ENCODE data around the gene KRT85.
"Not testable (repeated sequence)": the region's sequence is repeated elsewhere in the genome, so short reads cannot be mapped to it uniquely, and the experiment has no call there.

KRT85 gene

DNA sequence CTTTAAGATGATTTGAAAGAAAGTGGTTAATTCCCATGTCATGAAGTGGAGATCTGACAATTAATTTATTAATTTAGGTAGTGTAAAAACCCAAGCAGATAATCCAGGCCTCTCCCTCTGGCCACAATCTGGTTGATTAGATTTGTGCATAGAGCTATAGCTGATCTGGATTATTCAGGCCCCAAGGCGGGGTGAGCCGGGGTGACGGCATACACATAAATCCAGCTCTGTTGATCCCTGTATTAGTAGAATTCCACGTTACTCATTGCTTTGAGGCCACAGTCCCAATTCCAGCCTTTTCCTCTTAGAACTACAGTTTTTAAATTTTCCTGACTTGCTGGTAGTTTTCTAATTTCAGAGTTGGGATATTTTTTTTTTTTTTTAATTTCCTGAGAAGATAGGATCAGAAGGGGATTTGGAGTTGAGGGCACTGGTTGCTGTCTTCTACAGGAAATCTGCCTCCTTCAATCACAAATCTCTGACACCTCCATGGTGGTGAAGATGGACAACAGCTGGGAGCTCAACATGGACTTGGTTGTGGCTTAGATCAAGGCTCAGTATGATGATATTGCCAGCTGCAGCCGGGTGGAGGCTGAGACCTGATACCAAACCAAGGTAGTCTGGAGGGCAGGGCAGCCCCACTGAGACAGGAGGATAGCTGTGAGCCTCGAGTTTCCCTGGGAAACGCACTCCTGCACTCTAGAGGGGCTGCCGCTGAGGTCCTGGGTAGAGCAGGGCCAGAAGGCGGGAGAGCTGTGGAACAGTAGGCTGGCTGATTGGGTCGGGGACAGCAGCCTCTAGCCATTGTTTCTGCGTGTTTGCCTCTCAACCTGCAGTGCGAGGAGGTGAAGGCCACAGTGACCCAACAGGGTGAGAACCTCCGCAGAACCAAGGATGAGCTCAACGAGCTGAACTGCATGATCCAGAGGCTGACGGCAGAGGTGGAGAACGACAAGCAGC, 19.4 kb downstream of the KRT85 start:
- no peak for DNase-seq (ENCODE audit: low spot score)

DNA sequence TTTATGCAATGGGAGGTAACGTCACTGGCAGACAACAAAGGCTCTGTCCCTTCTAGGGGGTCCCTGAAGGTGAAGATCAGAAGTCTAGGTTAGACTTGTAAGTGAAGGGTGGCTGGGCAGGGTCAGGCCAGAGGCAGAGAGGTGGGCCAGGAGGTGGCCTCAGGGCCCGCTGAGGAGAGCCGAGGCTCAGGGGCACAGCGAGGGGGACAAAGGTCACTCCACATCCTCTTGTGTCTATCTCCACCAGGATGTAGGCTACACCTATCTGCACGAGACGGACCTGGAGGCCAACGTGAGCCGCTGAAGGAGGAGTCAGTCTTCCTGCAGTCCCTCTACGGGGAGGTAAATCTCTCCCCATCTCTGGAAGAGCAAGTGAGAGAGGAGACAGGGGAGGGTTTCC, 20.3 kb downstream of the KRT85 start:
- no peak for DNase-seq (ENCODE audit: low spot score)

DNA sequence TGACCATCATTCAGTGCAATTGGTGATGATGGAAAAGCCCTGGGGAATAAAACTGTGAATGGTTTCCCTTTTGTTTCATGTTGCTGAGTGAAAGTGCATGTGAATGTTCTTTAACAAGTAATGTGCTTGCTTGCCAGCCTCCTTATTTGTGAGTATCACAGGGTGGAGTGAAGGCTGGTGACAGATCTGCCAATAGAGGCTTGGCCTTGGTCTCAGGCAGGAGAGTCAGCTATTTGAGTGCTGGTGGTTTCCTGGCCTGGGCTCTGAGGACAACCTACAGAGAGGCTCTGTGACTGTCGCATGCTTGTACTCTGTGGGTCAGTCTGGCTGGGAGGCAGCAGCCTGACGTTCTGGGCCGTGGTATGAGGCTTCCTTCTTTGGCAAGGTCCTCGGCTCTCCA, 20.7 kb downstream of the KRT85 start:
- no peak for DNase-seq (ENCODE audit: low spot score)

DNA sequence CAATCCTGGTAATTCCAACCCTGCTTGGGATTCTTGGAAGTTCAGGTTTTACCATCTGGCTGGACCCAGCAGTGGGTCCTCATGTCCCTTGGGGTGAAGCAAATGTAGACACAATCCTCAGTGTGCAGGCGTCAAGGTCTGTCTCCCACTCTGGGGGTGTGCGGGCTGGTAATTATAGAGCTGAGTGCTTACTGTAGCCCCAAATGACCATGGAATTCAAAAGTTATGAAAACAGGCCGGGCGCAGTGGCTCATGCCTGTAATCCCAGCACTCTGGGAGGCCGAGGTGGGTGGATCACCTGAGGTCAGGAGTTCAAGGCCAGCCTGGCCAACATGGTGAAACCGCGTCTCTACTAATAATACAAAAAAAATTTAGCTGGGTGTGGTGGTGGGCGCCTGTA, 22.2 kb downstream of the KRT85 start:
- not testable (repeated sequence) for DNase-seq (ENCODE audit: low spot score)

DNA sequence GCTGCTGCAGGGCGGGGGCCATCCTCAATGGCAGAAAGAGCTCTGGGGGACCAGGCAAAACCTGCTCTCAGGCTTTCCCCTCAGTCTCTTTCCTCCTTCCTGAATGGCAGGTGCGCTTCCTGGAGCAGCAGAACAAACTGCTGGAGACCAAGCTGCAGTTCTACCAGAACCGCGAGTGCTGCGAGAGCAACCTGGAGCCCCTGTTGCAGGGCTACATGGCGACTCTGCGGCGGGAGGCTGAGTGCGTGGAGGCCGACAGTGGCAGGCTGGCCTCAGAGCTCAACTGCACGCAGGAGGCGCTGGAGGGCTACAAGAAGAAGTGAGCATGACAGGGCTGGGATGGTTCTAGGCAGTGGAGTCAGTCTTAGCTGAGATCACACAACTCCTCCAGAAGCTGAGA, 23.2 kb downstream of the KRT85 start:
- DNase-seq (ENCODE audit: low spot score): no peak

DNA sequence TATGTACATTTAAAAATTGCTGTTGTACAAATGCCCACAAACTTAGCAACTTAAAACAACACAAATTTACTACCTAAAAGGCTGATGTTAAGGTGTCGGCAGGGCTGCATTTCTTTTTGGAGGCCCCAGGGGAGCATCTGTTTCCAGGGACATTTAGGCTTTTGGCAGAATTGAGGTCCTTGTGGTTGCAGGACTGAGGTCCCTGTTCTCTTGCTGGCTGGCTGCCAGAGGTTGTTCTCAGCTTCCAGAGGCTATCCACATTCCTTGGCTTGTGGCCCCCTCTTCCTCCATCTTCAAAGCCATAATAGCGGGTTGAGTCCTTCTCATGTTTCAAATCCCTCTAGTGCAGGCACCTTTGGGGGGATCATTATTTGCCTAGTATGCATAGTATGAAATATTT, 23.7 kb downstream of the KRT85 start:
- DNase-seq (ENCODE audit: low spot score): no peak

DNA sequence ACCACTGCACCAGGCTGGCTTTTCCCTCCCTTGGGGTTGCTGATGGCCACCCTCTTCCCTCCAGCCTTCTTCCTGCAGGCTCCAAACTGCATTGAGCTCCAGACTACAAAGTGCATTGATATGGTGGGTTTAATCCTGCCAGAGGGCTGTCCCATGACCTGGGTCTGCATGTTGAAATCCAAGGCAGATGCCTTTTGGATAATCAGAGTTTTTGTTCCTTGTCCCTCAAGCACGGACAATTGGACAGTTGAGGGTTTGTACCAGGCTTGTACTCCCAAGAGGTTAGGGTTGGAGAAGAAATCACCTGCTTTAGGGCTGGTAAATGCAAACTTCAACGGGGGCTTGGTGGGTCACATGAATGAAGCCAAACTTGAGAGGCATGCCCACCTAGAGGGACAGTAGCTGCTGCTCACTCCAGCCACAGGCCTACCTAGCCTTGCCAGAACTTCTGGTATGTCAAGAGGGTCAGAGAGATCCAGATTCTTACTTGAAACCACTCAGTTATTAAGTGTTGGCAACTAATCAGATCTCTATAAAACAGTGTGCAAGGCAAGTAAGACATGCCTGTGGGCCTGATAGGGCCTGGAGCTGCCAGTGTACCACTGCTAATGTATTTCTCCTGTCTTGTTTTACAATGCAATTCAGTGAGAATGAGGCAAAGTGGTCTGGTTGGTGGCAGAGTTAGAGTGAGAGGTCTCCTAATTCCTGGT, 24.3 kb downstream of the KRT85 start:
- DNase-seq (ENCODE audit: low spot score): no peak

DNA sequence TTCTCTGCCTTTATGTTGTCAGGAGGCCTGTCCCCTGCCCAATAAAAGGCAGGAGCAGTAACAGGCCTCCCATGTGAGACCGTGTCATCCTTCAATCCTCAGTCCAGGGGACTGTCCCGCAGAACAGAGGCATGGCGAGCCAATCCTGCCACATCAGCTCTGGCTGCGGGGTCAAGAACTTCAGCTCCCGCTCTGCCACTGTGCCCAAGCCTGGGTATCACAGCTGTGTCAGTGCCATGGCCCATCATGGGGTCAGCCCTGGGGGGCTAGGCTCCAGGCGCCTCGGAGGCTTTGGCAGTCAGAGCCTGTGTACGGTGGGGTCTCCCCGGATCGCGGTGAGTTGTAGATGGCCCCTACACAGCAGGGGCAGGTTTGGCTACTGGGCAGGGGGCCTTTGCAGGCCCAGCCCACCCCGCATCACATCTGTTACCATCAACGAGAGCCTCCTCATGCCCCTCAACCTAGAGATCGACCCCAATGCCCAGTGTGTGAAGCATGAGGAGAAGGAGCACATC, 26.2 kb downstream of the KRT85 start:
- DNase-seq (ENCODE audit: low spot score): no peak

DNA sequence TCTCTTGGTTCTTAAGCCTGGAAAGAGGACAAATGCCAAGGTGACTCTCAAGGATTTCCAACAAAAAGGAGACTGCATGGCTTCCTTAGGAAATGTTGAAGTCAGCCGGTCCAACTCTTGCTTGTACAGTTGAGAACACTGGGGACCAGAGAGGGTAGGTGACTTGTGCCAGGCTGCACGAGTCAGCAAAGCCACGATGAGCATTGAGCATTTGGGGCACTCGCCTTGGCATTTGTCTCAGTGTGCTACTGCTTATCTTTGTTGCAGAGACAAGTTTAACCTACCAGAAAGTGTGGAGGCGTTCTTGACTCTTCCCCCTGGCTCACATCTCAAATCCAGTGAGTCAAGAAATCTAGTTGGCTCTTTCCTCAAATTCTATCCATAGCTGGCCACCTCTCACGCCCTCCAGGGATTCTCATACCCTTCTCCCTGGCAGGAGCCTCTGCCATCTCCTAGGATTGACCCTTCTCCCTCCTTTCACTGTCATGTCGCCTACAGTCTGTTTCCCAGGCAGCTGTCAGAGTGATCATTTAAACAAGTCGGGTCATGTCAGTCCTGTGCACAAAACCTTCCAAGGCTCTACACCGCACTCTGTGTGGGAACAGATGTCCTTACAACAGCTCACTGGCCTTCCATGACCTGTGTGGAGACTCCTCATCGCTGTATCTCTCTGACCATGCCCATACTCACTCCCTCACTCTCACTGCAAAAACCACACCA, 28.9 kb downstream of the KRT85 start:
- DNase-seq (ENCODE audit: low spot score): no peak

DNA sequence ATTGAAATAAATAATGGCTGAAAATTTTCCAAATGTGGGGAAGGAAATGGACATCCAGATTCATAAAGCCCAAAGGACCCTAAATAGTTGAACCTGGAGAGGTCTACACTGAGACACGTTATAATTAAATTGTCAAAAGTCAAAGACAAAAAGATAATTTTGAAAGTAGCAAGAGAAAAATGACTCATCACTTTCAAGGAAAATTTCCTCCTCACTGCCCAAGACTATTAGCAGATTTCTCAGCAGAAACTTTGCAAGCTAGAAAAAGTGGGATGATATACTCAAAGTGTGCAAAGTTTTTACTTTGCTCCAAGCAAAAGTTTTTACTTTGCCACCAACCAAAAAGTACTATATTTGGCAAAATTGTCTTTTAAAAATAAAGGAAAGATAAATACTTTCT, 30.2 kb downstream of the KRT85 start:
- DNase-seq (ENCODE audit: low spot score): no peak

DNA sequence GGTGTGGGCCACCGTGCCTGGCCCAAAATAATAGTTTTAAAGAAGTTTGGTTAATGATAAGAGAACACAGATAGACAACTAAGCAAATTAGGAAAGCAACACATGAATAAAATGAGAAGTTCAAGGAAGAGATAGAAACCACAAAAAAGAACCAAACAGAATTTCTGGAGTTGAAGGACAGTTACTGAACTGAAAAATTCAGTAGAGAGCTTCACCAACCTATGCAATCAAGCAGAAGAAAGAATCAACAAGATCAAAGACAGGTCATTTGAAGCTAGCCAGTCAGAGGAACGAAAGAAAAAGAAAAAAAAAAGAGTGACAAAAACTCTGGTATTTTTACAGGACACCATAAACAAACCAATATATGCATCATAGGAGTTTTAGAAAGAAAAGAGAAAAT, 30.6 kb downstream of the KRT85 start:
- no peak for DNase-seq (ENCODE audit: low spot score)

DNA sequence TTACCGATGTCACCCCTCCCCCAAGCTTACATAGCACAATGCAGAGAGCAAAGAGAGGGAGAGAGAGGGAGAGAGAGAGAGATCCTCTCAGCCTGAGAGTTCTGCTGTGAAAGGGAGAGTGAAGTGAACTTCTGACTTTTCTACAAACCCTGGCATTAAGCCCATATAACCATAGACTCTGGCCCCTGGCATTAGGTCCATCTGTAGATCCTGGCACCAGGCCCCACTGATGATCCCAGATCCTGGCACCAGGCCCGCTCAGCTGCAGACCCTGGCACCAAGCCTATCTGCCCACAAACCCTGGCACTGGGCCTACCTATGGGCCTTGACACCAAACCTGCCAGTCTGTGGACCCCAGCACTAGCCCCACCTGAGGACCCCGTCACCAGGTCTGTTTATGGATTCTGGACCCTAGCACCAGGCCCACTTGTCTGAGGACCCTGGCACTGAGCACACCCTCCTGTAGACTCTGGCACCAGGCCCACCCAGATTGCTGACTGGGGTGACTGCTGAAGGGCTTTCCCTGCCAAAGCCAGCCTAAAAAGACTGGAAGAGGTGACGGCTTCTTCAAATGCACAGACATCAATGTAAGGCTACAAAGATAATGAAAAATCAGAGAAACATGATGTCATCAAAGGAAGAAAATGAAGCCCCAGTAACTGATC, 31.6 kb downstream of the KRT85 start:
- DNase-seq (ENCODE audit: low spot score): no peak

DNA sequence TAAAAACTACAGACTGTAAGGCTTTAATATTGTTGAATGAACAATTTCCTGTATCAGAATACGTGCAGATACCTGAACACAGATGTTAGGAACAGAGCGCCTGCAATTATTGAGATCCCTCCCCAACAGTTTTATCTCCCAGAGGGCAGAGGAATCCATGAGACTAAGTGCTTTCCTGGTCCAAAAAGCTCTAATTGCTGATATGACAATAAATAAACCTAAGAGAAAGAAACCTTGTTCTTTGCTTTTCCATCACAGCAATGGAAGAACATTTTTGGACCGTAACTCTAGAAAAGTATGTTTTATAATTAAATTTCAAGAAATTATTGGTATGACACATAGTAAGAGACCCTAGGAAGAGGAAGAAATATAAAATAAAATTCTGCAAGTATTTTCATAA, 33.1 kb downstream of the KRT85 start:
- no peak for DNase-seq (ENCODE audit: low spot score)

DNA sequence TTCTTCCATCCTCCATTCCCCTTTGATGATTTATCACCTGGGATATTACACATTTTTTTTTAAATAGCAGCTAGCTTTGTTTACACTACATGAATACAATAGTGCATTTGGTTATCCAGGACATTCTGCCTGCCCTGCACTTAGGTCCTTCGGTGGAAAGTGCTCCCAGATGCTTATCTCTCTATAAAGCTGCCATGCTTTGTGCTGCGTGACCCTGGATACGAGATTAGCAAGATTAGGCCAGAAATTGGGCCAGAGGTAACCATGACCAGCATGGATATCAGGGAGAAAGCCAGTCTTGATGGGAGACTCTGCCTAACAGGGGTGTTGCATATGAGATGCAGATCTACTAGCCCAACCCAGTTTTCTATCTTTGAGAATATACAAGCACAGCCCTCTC, 34.0 kb downstream of the KRT85 start:
- no peak for DNase-seq (ENCODE audit: low spot score)

DNA sequence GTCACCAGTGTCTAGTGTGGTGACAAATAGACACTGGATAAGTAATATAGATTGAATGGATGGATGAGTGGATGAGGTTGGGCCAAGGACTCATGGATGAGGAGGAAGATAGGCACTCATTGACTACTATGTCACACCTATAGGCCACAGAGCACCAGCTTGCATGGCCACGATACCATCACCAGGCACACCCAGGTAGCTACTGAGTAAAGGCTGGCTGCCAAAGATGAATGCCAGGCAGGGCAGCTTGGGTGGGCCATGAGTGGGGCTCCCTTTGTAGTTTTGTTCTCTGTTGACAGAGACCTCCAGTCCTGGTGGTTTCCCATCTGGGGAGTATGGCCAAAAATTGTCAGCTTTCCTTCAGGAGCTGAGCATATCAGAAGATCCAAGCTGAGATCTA, 34.9 kb downstream of the KRT85 start:
- no peak for DNase-seq (ENCODE audit: low spot score)

DNA sequence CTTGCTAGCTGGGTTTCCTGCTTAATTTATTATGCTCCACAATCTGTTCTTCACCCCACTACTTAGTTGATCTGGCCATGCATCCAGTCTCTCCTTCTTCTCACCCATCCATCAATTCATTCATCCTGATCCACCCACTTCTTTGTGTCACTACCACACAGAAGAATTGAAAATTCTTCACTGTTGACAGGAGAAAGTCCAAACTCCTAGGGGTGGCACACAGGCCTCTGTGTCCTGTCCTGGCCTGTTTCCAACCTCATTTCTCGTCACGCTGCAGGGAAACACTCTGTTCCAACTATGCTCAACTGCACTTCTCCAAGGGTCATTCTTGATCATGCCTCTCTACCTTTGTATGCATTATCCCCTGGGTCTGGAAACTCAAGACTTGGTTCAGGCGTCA, 35.4 kb downstream of the KRT85 start:
- no peak for DNase-seq (ENCODE audit: low spot score)

DNA sequence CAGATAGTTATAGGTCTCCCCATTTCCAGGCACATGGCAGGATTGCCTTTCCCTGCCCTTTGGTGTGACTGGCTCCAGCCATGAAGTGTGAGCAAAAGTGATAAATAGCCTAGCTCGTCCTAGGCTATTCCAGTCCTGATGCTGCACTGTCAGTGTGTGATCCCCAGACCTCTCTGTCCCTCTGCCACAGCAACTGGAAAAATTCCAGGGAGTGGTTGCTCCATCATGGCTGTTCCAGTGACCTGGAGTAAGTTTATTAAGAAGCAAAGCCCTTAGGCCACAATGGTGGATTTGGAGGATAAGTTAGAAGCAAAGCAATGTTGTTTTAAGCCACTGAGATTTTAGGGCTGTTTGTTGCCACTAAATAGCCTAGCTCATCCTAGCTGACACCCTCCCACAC, 36.2 kb downstream of the KRT85 start:
- DNase-seq (ENCODE audit: low spot score): no peak

DNA sequence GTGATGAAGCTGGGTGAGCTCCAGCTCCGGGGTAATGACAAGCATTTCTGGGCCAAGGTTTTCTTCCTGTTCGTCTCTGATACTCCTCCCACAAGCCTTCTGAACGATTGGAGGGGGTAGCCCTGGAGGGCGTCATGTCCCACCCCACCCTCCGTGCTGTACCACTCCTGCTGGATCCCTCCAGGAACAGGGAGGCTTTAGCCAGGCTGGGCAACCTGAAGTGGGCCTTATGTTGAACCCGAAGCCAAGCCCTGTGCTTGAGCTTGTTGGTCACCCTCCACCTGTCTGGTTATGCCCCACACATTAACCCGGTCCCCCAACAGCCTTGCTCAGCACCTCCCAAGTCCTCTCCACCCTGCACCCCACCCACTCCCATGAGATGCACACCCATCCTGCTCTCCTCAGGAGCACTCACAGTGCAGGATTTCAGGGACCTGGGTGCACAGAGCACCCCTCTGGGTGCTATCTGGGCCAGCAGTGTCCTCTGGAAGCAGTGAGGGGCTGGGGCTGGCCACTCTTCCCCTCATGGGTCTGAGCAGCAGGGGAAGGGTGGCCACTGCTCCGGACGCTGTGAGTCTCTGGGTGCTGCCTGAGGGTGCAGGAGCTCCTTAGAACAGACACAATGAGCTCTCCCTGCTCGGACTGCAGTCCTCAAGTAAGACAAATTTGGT, 39.3 kb downstream of the KRT85 start:
- no peak for DNase-seq (ENCODE audit: low spot score)

DNA sequence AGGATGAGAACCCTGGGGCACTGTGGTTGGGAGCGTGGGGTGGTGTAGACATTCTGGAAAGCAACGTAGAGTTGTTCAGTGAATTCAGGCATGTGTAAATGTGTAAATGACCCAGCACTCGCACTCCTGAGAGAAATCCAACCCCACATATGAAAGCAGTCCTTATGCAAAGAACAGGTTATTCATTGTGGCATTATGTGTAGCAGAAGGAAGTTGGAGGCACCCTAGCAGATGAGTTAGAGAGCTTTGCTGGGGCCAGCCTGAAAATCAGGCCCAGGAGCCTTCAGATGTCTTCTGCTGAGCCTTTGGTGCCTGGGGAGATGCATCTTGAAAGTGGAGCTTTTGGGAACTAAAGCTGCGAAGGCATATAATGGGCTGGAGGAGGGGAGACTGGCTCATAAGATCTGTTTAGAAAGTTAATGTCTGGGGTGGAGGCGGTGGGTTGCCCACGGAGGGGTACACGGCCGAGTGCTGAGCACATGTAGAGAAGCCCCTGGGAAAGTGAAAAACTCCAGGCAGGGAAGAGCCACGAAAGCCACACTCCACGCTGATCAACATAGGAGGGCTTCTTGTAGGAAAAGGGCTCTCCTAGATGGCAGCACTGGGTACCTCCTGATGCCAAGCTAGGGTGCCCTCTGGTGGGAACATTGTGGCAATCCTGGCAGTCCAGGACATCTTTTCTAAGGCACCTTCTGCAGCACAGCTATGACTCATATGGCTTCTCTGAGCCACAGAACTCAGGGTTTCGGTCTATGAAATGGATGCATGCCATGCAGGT, 40.0 kb downstream of the KRT85 start:
- peak; percentile 86 for DNase-seq (ENCODE audit: low spot score)

DNA sequence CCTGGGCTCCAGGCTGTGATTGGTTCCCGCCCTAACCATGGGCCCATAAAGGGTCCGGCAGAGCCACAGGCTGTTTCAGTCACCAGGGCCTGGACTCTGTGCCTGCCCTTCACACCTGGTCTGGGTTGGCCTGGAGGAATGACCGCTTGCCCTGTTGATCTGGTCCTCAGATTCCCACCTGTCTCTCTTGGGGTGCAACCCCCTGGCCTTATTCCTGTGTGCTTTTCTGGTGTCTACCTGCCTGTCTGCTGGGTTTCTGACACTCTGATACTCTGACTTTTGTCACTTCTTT, 43.2 kb downstream of the KRT85 start:
- no peak for DNase-seq (ENCODE audit: low spot score)

Data from germinal center (tissue), 1 donor.